Sigmoid colon (tissue), 4 donors: ENCODE data around the gene FOXD1.
"Not testable (repeated sequence)": the region's sequence is repeated elsewhere in the genome, so short reads cannot be mapped to it uniquely, and the experiment has no call there.

Experiments used
- CTCF ChIP-seq, 4 experiments: fragments of 450-650 bp in 3 of 4; fragments of 200-600 bp in 1 of 4; IDR thresholded peaks; one replicate each; pipeline ENCODE4 v1.5.1; 2016 to 2019; ENCODE audit warnings: antibody characterized with exemption in 4 of 4, mild to moderate bottlenecking in 3 of 4, moderate library complexity in 2 of 4
- EP300 ChIP-seq, 4 donors: sonication (generic); formaldehyde crosslinking; IDR thresholded peaks; one replicate each; pipeline ENCODE4 v1.6.1; 2017; ENCODE audit warnings: antibody characterized with exemption in 4 of 4
- POLR2A ChIP-seq, 2 donors: fragments of 450-650 bp; IDR thresholded peaks; one replicate each; pipeline ENCODE4 v1.6.1; 2016; ENCODE audit warnings: antibody characterized with exemption in 2 of 2, mild to moderate bottlenecking in 2 of 2, moderate library complexity in 2 of 2
- POLR2AphosphoS5 ChIP-seq, 4 donors: sonication (generic); formaldehyde crosslinking; IDR thresholded peaks; one replicate each; pipeline ENCODE4 v1.6.1; 2017; ENCODE audit warnings: antibody characterized with exemption in 4 of 4

- not testable (repeated sequence) for TF ChIP-seq EP300, POLR2A, CTCF, POLR2AphosphoS5 (IDR thresholded peaks at IDR 0.05)
Observed at GRCh38 chr5:73468638-73469037, 20.1 kb upstream of the FOXD1 start.
